Measurements from ENCODE around the gene NTSR2. TPM values are rescaled to one million over a fixed set of nuclear protein-coding genes. Genes with fewer than 3 reads are reported as not detected.

The NTSR2 gene
- total RNA-seq, 2 experiments from 2014 or later: not detected

DNA sequence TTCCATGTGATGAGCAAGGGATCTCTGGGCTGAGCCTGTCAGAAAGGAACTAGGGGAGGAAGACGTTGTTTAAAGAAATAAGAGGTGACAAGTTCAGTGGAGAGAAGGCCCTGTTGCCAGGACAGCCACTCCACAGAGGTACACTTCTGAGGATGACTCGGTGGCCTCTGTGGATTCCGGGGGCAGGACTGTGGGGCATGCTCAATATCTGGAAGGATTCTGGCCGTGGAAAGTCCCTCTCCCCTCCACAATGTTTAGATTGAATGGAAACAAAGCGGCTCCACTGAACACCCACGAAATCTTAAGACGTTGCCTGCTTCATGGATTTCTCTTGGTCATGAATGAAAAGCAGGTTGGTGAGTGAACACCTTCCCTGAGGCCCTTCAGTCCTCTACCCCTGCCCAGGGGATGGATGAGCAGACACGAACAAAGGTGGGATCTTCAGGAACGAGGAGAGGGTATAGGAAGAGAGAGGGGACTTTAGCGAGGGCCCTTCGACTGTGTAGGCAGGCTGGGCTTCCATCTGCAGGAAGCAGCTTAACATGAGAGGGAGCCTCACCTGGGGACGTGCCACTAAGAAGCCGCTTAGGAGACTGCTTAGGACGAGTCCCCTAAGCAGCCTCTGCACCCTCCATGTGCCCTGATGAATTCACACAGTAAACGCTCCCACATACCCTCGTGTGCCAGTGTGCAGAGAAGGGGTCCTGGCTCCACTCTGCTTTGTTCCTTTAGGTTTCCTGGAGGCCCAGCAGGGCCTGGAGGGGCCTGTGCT is 1.9 kb downstream of the NTSR2 start:
- no peak overlapping the region for H3K27ac ChIP-seq (ENCODE audit: low read depth, low read length, poor library complexity, severe bottlenecking)
- no peak overlapping the region for H2AFZ ChIP-seq (ENCODE audit: low read length)
- H3K79me2 ChIP-seq (ENCODE audit: insufficient read depth, low read depth, low read length): no peaks in the 10 kb centered on the region
- no peak overlapping the region for H3K4me3 ChIP-seq (ENCODE audit: low read depth, low read length, poor library complexity, severe bottlenecking)
- BruUV-seq (replicated peaks): no TSS peak
- DNase-seq (ENCODE audit: low spot score): no peak
- no peaks in the 10 kb centered on the region for H4K20me1 ChIP-seq (ENCODE audit: insufficient read depth, low read length)
- ChIA-PET POLR2A (no interaction called here), CTCF (ENCODE audit: unreplicated experiment) (no interaction called here)
- peaks cover 4% of the 10 kb centered on the region for H3K4me1 ChIP-seq (ENCODE audit: insufficient read depth, low read length, poor library complexity, severe bottlenecking)
- H3K9me2 ChIP-seq (ENCODE audit: insufficient read depth, low read length): no peaks in the 10 kb centered on the region
- peaks cover 5% of the 10 kb centered on the region; the same call in 1 of the 2 replicates for H3K9me3 ChIP-seq (ENCODE audit: low read length)
- no peaks in the 10 kb centered on the region for H3K36me3 ChIP-seq (ENCODE audit: insufficient read depth, low read length)
- intact Hi-C loops (cut with micrococcal nuclease; ENCODE audit: unreplicated experiment): no loop called here
- no peak for TF ChIP-seq EZH2phosphoT487 (IDR thresholded peaks at IDR 0.05; ENCODE audit: borderline replicate concordance, low read depth, low read length)
- TF ChIP-seq, protein P1, sequence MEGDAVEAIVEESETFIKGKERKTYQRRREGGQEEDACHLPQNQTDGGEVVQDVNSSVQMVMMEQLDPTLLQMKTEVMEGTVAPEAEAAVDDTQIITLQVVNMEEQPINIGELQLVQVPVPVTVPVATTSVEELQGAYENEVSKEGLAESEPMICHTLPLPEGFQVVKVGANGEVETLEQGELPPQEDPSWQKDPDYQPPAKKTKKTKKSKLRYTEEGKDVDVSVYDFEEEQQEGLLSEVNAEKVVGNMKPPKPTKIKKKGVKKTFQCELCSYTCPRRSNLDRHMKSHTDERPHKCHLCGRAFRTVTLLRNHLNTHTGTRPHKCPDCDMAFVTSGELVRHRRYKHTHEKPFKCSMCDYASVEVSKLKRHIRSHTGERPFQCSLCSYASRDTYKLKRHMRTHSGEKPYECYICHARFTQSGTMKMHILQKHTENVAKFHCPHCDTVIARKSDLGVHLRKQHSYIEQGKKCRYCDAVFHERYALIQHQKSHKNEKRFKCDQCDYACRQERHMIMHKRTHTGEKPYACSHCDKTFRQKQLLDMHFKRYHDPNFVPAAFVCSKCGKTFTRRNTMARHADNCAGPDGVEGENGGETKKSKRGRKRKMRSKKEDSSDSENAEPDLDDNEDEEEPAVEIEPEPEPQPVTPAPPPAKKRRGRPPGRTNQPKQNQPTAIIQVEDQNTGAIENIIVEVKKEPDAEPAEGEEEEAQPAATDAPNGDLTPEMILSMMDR (conservative IDR thresholded peaks at IDR 0.05; ENCODE audit: low read length): no peak
- no peak overlapping the region for H3K4me2 ChIP-seq (ENCODE audit: low read length)

DNA sequence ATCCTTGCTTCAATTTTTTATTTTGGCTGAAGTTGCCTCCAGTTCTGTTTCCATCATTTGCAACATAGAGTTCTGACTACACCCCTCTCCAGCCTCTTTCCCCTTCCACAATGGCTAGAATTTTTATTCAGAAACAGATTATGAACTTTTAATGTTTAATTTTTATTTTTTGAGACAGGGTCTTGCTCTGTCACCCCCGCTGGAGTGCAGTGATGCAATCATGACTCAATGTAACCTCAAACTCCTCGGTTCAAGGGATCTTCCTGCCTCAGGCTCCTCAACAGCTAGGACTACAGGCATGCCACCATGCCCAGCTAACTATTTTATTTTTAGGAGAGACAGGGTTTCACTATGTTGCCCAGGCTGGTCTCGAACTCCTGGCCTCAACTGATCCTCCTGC is 2.8 kb downstream of the NTSR2 start:
- no peak for TF ChIP-seq EZH2phosphoT487 (IDR thresholded peaks at IDR 0.05; ENCODE audit: borderline replicate concordance, low read depth, low read length)
- TF ChIP-seq, protein P1 (conservative IDR thresholded peaks at IDR 0.05; ENCODE audit: low read length): no peak
- Histone ChIP-seq H3K9me2 (ENCODE audit: insufficient read depth, low read length) (no peaks in the 10 kb centered on the region), H3K9me3 (ENCODE audit: low read length) (peaks cover 8% of the 10 kb centered on the region; the same call in 1 of the 2 replicates), H3K79me2 (ENCODE audit: insufficient read depth, low read depth, low read length) (no peaks in the 10 kb centered on the region), H3K4me3 (ENCODE audit: low read depth, low read length, poor library complexity, severe bottlenecking) (no peak overlapping the region), H2AFZ (ENCODE audit: low read length) (no peak overlapping the region), H3K4me1 (ENCODE audit: insufficient read depth, low read length, poor library complexity, severe bottlenecking) (no peaks in the 10 kb centered on the region), H3K36me3 (ENCODE audit: insufficient read depth, low read length) (no peaks in the 10 kb centered on the region), H4K20me1 (ENCODE audit: insufficient read depth, low read length) (no peaks in the 10 kb centered on the region), H3K4me2 (ENCODE audit: low read length) (no peak overlapping the region), H3K27ac (ENCODE audit: low read depth, low read length, poor library complexity, severe bottlenecking) (no peak overlapping the region)
- DNase-seq (ENCODE audit: low spot score): no peak
- no TSS peak for BruUV-seq (replicated peaks)
- ChIA-PET CTCF (ENCODE audit: unreplicated experiment) (no interaction called here), POLR2A (no interaction called here)
- intact Hi-C loops (cut with micrococcal nuclease; ENCODE audit: unreplicated experiment): no loop called here

Data from OCI-LY7 (cell line).